ENCODE measurements around the gene KDM4B. TPM values are rescaled to one million over a fixed set of nuclear protein-coding genes. Genes with fewer than 3 reads are reported as not detected.

The KDM4B gene
- total and polyA plus RNA-seq, 10 of the 15 experiments (the other 5 are each of a cell fraction or from before 2014, with no cell fraction given) = 0.47 to 49.6 (median 16.2) TPM

GRCh38 chr19:5000120-5000611 lies 31.3 kb downstream of the KDM4B start:
- H3K27ac ChIP-seq (ENCODE audit: control insufficient read depth, insufficient read depth) = no peak overlapping the region
- no TSS peak for BruUV-seq (replicated peaks)
- H3K27me3 ChIP-seq (replicated peaks in 1 of 2; ENCODE audit: control insufficient read depth in 2 of 2, insufficient read depth in 2 of 2, low read length in 1 of 2) = no peaks in the 10 kb centered on the region
- WGBS (ENCODE audit: insufficient coverage, insufficient replicate concordance, low lambda C conversion rate, missing lambda C conversion rate) = 74% methylated on average over 5 of the region's 6 CpGs
- ChIA-PET SMC1A (ENCODE audit: uncharacterized antibody, unreplicated experiment) (no interaction called here), CTCF (interaction anchor here (0.7 to 1.9 kb wide), 3 partner anchors 20 to 199 kb away, joined by 4 to 20 read pairs (median 4); no protein-coding TSS in a partner anchor), RAD21 (ENCODE audit: unreplicated experiment) (no interaction called here), POLR2A (interaction anchor here (0.6 kb wide), 1 partner anchor 48 kb away, joined by 9 read pairs; no protein-coding TSS in a partner anchor)
- H3K36me3 ChIP-seq (ENCODE audit: control insufficient read depth in 2 of 2, insufficient read depth in 2 of 2, low read length in 1 of 2) = peaks cover 6 to 9% of the 10 kb centered on the region in 2 experiments; a peak in 3 of 4 replicates
- H3K4me1 ChIP-seq (ENCODE audit: control insufficient read depth, insufficient read depth, low read length) = no peaks in the 10 kb centered on the region
- no peak overlapping the region for H3K4me3 ChIP-seq
- intact Hi-C loops (cut with micrococcal nuclease; ENCODE audit: unreplicated experiment) = no loop called here
- H3K4me2 ChIP-seq (ENCODE audit: control insufficient read depth, insufficient read depth) = no peak overlapping the region
- DNase-seq (ENCODE audit: low read depth, low spot score) (no peak), FAIRE-seq (no peak), ATAC-seq (no peak)
- H3K9ac ChIP-seq (ENCODE audit: control insufficient read depth, insufficient read depth, low read length) = no peak overlapping the region
- no peaks in the 10 kb centered on the region for H4K20me1 ChIP-seq (ENCODE audit: control insufficient read depth, insufficient read depth)
- TF ChIP-seq IRF3 (IDR thresholded peaks at IDR 0.05) (no peak), HDAC2 (IDR thresholded peaks at IDR 0.05) (no peak), TBL1XR1 (IDR thresholded peaks at IDR 0.05; ENCODE audit: low read depth, low read length) (no peak), HSF1 (IDR thresholded peaks at IDR 0.05; ENCODE audit: low read depth, low read length) (no peak), YBX1 (IDR thresholded peaks at IDR 0.05) (no peak), ZBTB4 (CRISPR knock-in tag; IDR thresholded peaks at IDR 0.05) (no peak), NFXL1 (IDR thresholded peaks at IDR 0.05; ENCODE audit: borderline replicate concordance) (no peak), ZZZ3 (IDR thresholded peaks at IDR 0.05; ENCODE audit: control insufficient read depth, insufficient read length, low read depth) (no peak), TAF1 (IDR thresholded peaks at IDR 0.05; ENCODE audit: borderline replicate concordance, low read depth, low read length) (no peak)
- no peak overlapping the region for H2AFZ ChIP-seq (ENCODE audit: control insufficient read depth, low read depth, low read length)
- no peaks in the 10 kb centered on the region for H3K9me3 ChIP-seq (replicated peaks; ENCODE audit: control insufficient read depth, insufficient read depth, low read length)
- peaks cover 23% of the 10 kb centered on the region for H3K79me2 ChIP-seq (ENCODE audit: control insufficient read depth, insufficient read depth, low read length)
- in situ Hi-C loops (cut with MboI) = no loop called here

All from GM12878 (cell line).